GM23248 (cell line): ENCODE data around the gene APAF1.

ENCODE experiments used
- EZH2 ChIP-seq: fragments of 200-600 bp; sonication (generic); IDR thresholded peaks from 2 replicates; pipeline ENCODE4 v1.6.1; 2018; ENCODE audit warnings: antibody characterized with exemption, mild to moderate bottlenecking; ENCODE audit not compliant: insufficient read depth, poor library complexity, severe bottlenecking
- EZH2phosphoT487 ChIP-seq: fragments of 200-600 bp; sonication (generic); IDR thresholded peaks from 2 replicates; pipeline ENCODE4 v1.6.1; 2018; ENCODE audit warnings: antibody characterized with exemption, moderate library complexity, mild to moderate bottlenecking, low read depth; ENCODE audit not compliant: insufficient read depth

DNA sequence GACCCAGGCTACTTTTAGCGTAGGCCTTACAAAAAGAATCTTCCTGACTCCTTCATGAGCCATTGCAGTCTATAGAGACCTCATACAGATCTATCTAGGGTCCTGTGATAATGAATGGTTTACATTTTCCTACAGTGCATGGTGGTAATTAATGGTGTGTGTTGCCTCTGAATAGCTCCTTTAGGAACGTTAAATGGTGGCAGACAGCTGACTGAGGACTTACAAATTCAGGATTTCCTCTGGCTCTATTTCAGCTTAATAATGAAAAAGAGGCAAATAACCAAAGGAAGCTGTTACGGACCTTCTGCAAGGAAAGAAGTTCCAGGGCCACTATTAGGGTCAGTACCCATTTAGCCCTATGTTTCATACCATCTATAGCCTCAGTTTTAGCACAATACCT is 5.6 kb upstream of the APAF1 start:
- no peak for TF ChIP-seq EZH2phosphoT487
- TF ChIP-seq EZH2: no peak
